Neutrophil (primary cell): ENCODE results near the gene BSND.

ENCODE experiments used
- H3K27ac ChIP-seq: fragments of 200-600 bp; sonication (generic); 2 replicates; pipeline ENCODE4 v1.5.1; 2016; ENCODE audit warnings: mild to moderate bottlenecking, moderate library complexity
- H3K27me3 ChIP-seq: fragments of 200-600 bp; sonication (generic); 2 replicates; pipeline ENCODE4 v1.6.0; 2016; ENCODE audit warnings: mild to moderate bottlenecking
- H3K36me3 ChIP-seq: fragments of 200-600 bp; sonication (generic); 2 replicates; pipeline ENCODE4 v1.5.1; 2017
- H3K4me1 ChIP-seq, 2 experiments: fragments of 200-600 bp in 1 of 2; sonication (generic) in 1 of 2; 1 replicate in 1 of 2; 2 replicates in 1 of 2; pipeline versions ENCODE4 v1.5.1 to v1.6.1; 2013 to 2016; ENCODE audit warnings: low read depth in 1 of 2, low read length in 1 of 2, mild to moderate bottlenecking in 1 of 2, moderate library complexity in 1 of 2; ENCODE audit not compliant: control insufficient read depth in 1 of 2, insufficient read depth in 1 of 2
- H3K4me3 ChIP-seq, 2 experiments: fragments of 200-600 bp in 1 of 2; sonication (generic) in 1 of 2; 1 replicate in 1 of 2; 2 replicates in 1 of 2; pipeline ENCODE4 v1.5.1; 2013 to 2016; ENCODE audit warnings: low read depth in 1 of 2, low read length in 1 of 2, mild to moderate bottlenecking in 1 of 2, moderate library complexity in 1 of 2
- H3K9me3 ChIP-seq: fragments of 200-600 bp; sonication (generic); 2 replicates; pipeline ENCODE4 v1.5.1; 2016
- CTCF ChIP-seq: fragments of 200-600 bp; sonication (generic); IDR thresholded peaks from 2 replicates; pipeline ENCODE4 v1.5.1; 2016; ENCODE audit warnings: antibody characterized with exemption

The BSND gene

DNA sequence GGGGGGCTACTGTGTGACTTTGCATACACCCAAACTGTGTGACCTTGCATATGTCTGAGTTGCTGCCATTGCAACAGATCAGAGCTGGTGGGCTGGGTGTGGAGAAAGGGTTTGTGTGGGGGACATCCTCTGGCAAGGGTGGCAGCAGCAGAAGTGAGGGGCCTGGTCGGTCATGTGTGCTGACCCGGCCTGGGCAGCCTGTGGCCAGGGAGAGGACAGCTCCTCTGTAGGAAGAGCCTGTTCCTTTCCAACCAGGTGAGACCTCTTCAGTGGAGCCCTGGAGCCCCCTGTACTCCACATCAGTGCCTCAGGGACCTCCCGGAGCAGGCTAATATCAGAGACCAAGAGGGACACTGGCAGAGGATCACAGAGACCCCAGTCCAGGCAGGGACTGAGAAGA is 48.9 kb downstream of the BSND start:
- Histone ChIP-seq H3K9me3 (no peaks in the 10 kb centered on the region), H3K36me3 (no peaks in the 10 kb centered on the region), H3K4me3 (no peak overlapping the region), H3K27ac (no peak overlapping the region), H3K27me3 (no peaks in the 10 kb centered on the region), H3K4me1 (peaks cover under 1 to 3% of the 10 kb centered on the region in 2 experiments)
- TF ChIP-seq CTCF, result no peak

GRCh38 chr1:55048453-55049270 is 49.9 kb downstream of the BSND start:
- Histone ChIP-seq H3K4me1 (peaks cover 11 to 13% of the 10 kb centered on the region in 2 experiments), H3K27me3 (no peaks in the 10 kb centered on the region), H3K36me3 (no peaks in the 10 kb centered on the region), H3K27ac (no peak overlapping the region), H3K9me3 (no peaks in the 10 kb centered on the region), H3K4me3 (no peak overlapping the region)
- no peak for TF ChIP-seq CTCF

DNA sequence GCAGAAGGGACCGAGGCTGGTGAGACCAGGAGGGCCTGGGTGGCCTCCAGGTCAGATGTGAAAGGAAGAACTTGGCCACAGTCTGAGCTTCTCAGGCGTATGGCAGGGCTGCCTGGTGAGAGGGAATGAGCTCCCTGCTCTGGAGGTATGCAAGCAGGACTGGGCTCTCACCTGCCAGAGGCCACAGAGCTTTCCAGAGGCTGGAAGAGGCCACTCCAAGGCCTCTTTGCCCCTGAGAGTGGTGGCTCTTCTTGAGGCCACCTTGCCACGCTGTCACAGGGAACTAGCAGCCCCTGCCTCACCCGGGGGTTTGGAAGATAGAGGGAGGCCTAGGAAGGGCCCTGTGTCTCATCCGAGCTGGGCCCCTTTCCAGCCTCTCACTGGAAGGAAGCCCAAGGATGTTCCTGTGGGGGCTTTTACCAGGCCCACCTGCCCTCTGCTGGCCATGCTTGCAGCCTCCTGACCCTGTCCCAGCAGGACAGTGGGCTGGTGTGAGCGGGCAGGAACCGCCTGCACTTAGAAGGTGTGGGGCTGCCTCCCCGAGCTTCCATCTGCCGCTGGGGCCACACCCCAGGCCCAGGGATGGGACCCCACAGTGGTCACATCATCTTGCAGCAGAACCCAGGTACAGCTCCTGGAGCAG is 50.7 kb downstream of the BSND start:
- peaks cover 15 to 21% of the 10 kb centered on the region in 2 experiments for H3K4me1 ChIP-seq
- no peaks in the 10 kb centered on the region for H3K36me3 ChIP-seq
- no peak for TF ChIP-seq CTCF
- no peak overlapping the region for H3K27ac ChIP-seq
- no peaks in the 10 kb centered on the region for H3K27me3 ChIP-seq
- no peaks in the 10 kb centered on the region for H3K9me3 ChIP-seq
- no peak overlapping the region for H3K4me3 ChIP-seq

GRCh38 chr1:55049914-55050278 is 51.2 kb downstream of the BSND start:
- Histone ChIP-seq H3K27ac (no peak overlapping the region), H3K27me3 (no peaks in the 10 kb centered on the region), H3K9me3 (no peaks in the 10 kb centered on the region), H3K4me3 (no peak overlapping the region), H3K4me1 (peaks cover 15 to 22% of the 10 kb centered on the region in 2 experiments), H3K36me3 (no peaks in the 10 kb centered on the region)
- TF ChIP-seq CTCF, result no peak

DNA sequence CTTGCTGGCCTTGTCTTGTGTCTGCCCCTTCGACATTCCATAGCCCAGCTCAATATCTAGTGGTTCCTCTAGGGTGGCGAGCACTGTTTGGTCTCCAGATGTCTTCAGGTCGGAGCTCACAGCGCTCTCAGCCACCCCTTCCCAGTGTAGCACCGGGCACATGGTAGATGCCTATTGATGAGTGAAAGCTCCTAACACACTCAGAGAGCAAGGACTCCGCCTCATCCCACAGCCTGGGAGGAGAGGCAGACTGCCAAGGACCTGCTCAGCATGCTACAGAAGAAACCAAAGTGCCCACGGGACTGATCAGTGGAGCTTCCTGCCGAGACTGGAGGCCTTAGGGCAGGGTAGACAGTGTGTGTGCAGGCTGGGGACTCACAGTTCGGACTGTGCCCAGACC is 51.5 kb downstream of the BSND start:
- no peak for TF ChIP-seq CTCF
- H3K9me3 ChIP-seq, result no peaks in the 10 kb centered on the region
- H3K27me3 ChIP-seq, result no peaks in the 10 kb centered on the region
- H3K27ac ChIP-seq, result no peak overlapping the region
- H3K4me3 ChIP-seq, result no peak overlapping the region
- no peaks in the 10 kb centered on the region for H3K36me3 ChIP-seq
- peaks cover 15 to 22% of the 10 kb centered on the region in 2 experiments for H3K4me1 ChIP-seq
